Stimulated activated naive B cell treated with anti-CD40 and anti-IgM and Interleukin-4, amounts not matched to agents 10 μg/mL and 1 μg/mL and 100 μg/mL, for 72 hours (primary cell): Measurements from ENCODE around the gene KCNQ1.

Source experiments
- ATAC-seq, 2 donors: fragments of 150-1000 bp; cut with Tn5 transposase; replicated peaks; 2 replicates each; pipeline ENCODE4 v1.10.0; 2021; ENCODE audit warnings: moderate library complexity in 1 of 2
- DNase-seq: peaks from one replicate; pipeline ENCODE4 v3.0.0; 2021
- H3K27ac Mint-ChIP-seq: one replicate; pipeline ENCODE4 v1.8.0; 2022; ENCODE audit warnings: mild to moderate bottlenecking, mixed read lengths
- H3K27me3 Mint-ChIP-seq, 2 donors: one replicate each; pipeline ENCODE4 v1.8.0; 2022; ENCODE audit warnings: mixed read lengths in 2 of 2
- H3K36me3 Mint-ChIP-seq, 2 donors: one replicate each; pipeline ENCODE4 v1.8.0; 2022; ENCODE audit warnings: mixed read lengths in 2 of 2, mild to moderate bottlenecking in 1 of 2
- H3K4me1 Mint-ChIP-seq, 2 donors: one replicate each; pipeline ENCODE4 v1.8.0; 2022; ENCODE audit warnings: mixed read lengths in 2 of 2, mild to moderate bottlenecking in 1 of 2
- H3K4me3 Mint-ChIP-seq, 2 donors: one replicate each; pipeline ENCODE4 v1.8.0; 2022; ENCODE audit warnings: mild to moderate bottlenecking in 2 of 2, mixed read lengths in 2 of 2, moderate library complexity in 1 of 2
- H3K9me3 Mint-ChIP-seq, 2 donors: one replicate each; pipeline ENCODE4 v1.8.0; 2022; ENCODE audit warnings: mixed read lengths in 2 of 2, mild to moderate bottlenecking in 1 of 2

KCNQ1 gene

DNA sequence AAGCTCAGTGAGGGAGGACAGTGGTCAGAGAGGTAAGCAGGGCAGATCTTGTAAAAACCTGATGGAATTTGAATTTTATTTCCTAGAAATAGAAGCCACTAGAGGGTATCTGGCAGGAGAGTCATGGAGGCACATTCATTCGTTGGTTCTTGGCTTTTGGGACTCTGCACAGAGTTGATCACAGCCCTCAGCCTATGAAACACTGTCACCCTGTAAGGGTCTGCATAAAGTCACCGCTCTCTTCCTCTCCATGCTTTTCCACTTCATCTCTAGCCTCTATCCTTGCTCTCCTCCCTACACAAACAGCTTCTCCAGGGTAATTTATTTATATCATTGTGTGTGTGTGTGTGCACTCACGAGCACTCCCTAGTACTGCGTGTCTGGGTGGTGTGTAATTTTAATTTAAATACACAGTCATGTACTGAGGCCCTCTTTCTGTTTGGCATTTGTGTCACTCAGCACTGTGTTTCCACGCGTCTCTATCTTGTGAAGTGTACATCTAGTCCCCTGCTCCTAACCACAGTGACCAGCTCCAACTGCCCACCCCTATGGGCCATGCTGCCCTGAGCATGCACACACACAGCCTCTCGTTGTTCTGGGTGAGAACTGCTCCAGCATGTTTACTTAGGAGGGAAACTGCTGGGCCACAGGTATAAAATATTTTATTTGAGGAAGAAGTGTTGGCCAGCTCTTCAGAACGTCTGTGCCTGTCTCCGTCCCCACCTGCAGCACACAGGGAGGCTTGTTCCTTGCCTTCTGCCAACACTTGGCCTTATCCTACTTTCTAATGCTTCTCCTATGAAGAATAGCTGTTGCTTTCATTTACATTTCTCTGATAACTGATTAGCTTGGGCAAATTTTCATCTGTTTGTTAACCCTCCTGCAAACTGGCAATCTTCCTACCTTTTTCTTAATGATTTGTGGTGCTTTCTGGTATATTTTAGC, 250.5 kb downstream of the KCNQ1 start:
- Mint-ChIP-seq H3K4me3 (no peak overlapping the region), H3K36me3 (peaks cover 4 to 34% of the 10 kb centered on the region in 2 donors), H3K4me1 (peaks cover 33 to 51% of the 10 kb centered on the region in 2 donors), H3K27me3 (no peaks in the 10 kb centered on the region), H3K27ac (peak overlapping the region; percentile 0), H3K9me3 (no peaks in the 10 kb centered on the region)
- no peak for ATAC-seq
- no peak for DNase-seq

DNA sequence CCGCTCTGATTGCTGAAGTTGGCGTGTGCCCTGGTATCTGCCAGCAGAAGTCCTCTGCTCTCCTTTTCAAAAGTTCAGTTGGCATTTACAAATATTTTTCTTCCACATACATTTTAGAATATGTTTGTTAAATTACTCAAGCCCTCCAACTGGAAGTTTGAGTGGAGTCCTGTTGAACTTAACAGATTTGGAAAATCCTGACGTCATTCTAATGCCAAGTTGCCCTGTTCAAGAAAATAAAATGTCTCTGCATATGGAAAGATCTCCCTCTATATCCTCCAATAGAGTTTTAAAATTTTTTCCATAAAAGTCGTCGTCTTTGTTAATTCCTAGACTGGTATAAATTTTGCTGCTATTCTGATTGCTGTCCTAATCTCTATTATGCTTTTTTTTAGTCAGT, 251.6 kb downstream of the KCNQ1 start:
- DNase-seq (no peak), ATAC-seq (no peak)
- Mint-ChIP-seq H3K27ac (no peak overlapping the region), H3K27me3 (no peaks in the 10 kb centered on the region), H3K36me3 (peaks cover 4 to 34% of the 10 kb centered on the region in 2 donors), H3K4me1 (peaks cover 31 to 58% of the 10 kb centered on the region in 2 donors), H3K9me3 (no peaks in the 10 kb centered on the region), H3K4me3 (no peak overlapping the region)

DNA sequence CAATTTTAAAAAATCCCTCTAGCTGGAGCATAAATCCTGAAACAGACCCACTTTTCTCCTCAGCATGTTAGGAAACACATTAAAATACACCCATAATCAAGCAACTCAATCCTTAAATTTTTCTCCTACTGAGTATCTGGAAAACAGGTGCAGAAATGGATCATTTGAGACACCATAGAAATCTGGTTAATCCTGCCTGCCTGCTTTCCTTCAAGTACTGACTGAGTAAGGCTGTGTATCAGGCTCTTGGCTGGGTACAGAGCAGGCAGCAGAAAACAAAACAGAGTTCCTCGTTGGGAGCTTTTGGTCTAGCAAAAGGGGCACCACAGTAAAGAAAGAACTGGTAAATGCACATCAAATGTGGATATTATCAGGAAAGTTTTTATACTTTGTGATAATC, 253.1 kb downstream of the KCNQ1 start:
- Mint-ChIP-seq H3K27ac (no peak overlapping the region), H3K9me3 (no peaks in the 10 kb centered on the region), H3K27me3 (no peaks in the 10 kb centered on the region), H3K4me1 (peaks cover 29 to 50% of the 10 kb centered on the region in 2 donors), H3K36me3 (peaks cover 4 to 30% of the 10 kb centered on the region in 2 donors), H3K4me3 (no peak overlapping the region)
- no peak for ATAC-seq
- no peak for DNase-seq

DNA sequence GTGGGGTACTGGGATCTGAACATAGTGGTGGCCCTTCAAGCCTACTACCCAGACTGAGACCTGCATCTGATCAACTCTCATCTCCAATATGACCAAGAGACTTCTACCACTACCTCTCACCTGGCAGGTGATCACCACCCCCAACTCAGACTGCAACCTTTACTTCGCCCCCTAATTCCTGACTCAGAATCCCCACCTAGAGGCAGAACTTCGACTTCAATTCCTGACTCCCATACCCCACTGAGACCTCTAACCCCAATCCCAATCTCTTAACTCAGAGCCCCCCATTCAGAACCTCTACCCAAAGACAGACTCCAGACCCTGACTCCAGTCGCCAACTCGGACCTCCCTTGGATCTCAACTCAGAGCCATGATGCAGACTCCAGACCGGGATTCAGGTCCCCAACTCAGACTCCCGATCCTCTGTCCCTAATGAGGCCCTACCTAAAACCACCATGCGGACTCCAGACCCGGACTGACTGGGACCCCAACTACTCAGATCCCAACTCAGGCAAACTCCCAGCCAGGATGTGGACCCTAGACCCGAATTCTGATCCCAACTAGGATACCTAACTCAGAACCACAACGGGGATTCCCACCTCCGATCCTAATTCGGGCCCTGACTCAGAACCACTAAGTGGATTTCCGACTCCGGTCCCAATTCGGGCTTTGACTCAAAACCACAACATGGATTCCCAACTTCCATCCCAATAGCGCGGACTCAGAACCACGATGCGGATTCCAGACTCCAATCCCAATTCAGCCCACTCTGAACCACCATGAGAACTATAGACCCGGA, 253.8 kb downstream of the KCNQ1 start:
- DNase-seq = no peak
- Mint-ChIP-seq H3K4me3 (peak overlapping the region; percentile 87 to 92), H3K4me1 (peaks cover 31 to 52% of the 10 kb centered on the region in 2 donors), H3K27ac (peak overlapping the region; percentile 97), H3K9me3 (no peaks in the 10 kb centered on the region), H3K36me3 (peaks cover 4 to 30% of the 10 kb centered on the region in 2 donors), H3K27me3 (no peaks in the 10 kb centered on the region)
- no peak for ATAC-seq

DNA sequence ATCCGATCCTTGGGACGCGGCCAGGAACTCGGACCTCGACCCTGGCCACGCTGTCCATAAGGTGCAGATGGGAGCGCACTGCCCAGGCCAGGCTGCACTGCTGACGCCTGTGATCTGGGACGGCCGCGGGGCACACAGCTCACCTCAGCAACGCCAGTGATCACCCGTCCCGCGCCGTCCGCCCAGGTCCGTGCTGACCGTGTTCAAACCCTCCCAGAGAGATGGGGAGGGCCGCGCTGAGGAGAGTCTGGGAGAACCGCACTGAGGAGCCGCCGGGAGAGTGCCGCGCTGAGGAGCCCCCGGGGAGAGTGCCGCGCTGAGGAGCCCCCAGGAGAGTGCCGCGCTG, 254.3 kb downstream of the KCNQ1 start:
- ATAC-seq (peak; percentile 1 to 19), DNase-seq (no peak)
- peak overlapping the region; percentile 97 for H3K27ac Mint-ChIP-seq
- H3K9me3 Mint-ChIP-seq = no peaks in the 10 kb centered on the region
- H3K36me3 Mint-ChIP-seq = peaks cover 4 to 30% of the 10 kb centered on the region in 2 donors
- H3K27me3 Mint-ChIP-seq = peaks cover 0 to under 1% of the 10 kb centered on the region in 2 donors
- H3K4me1 Mint-ChIP-seq = peaks cover 30 to 54% of the 10 kb centered on the region in 2 donors
- peak overlapping the region; percentile 87 to 92 for H3K4me3 Mint-ChIP-seq

DNA sequence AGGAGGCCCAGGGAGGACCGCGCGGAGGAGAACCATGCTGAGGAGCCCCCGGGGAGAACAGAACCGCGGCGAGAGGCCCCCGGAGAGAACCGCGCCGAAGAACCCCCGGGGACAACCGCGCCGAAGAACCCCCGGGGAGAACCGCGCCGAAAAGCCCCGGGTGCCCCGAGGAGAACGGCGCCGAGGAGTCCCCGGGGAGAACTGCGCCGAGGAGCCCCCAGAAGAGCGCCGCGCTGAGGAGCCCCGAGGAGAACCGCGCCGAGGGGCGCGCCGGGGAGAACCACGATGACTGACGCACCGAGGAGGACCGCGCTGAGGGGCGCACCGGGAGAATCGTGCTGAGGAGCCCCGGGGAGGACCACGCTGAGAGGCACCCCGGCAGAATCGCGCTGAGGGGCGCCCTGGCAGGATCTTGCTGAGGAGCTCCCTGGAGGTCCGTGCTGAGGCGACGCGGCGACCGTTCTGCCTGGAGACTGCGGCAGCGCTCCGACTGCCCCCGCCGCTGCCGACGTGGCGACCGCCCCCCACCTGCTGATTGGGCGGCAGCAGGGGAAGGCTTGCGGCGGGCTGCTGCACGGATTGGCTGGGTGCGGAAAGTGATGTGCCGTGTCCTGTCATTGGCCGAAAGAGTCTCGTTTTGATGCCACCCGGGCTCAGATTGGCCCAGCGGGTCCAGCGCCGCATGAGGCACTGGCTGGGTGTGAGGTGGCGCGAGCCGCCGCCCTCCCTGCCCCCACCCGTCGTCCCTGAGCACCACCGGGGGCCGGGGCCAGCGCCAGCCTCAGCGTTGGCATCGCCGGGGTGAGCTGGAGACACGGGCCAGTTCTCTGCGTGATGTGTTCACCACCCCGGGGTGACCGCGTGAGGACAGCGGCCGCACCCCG, 255.0 kb downstream of the KCNQ1 start, which contains the start of gene KCNQ1OT1:
Gene KCNQ1OT1 (minus strand): TSS at position 464 of the 884 bp plus-strand sequence.
- H3K4me3 Mint-ChIP-seq = peak within 1 kb of the TSS; percentile 87 to 92
- H3K27ac Mint-ChIP-seq = peak within 1 kb of the TSS; percentile 97
- H3K36me3 Mint-ChIP-seq = peaks cover 4 to 31% of the 10 kb centered on the region in 2 donors
- peaks cover 30 to 51% of the 10 kb centered on the region in 2 donors for H3K4me1 Mint-ChIP-seq
- peak; percentile 93 to 95 for ATAC-seq
- H3K9me3 Mint-ChIP-seq = no peaks in the 10 kb centered on the region
- peak; percentile 89 for DNase-seq
- peaks cover 0 to 5% of the 10 kb centered on the region in 2 donors for H3K27me3 Mint-ChIP-seq

DNA sequence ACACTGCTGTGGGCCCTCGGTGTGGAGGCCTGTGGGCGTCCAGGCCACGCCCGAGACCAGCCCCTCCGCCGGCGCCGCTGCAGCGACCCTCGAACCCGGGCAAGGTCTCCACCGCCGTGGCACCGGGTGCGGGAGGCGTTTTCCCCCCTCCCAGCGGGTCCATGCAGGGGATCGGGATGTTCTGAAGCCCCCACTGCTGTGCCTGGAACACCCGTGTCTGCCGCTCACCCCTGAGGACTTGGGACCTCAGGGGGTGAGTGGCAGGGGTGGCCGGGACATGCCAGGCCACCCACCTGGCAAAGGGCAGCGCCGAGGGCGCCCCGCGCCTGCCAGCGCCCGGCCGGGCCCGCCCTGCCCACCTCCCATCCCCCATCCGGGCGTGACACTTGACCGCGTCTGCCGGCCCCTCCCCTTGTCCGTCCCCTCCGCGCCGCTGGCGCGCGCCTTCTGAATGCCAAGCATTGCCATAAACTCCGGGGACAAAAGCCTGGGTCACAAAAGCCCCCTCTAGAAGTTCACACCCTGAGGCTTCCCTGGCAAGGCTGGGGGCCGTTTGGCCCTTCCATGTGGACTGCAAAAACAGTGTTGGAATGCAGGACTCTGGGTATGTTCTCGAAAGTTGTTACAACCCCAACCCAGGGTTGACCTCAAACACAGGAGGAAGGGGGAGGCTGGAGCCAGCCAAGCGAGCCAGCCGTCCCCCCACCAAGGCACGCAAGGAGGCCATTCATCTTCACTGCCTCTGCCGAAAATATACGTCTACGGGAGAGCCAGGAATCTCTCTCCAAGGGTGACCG, 255.8 kb downstream of the KCNQ1 start:
- H3K27ac Mint-ChIP-seq = peak overlapping the region; percentile 97
- peaks cover under 1 to 2% of the 10 kb centered on the region in 2 donors for H3K9me3 Mint-ChIP-seq
- peaks cover 24 to 43% of the 10 kb centered on the region in 2 donors for H3K4me1 Mint-ChIP-seq
- ATAC-seq (peak; percentile 50 to 51), DNase-seq (no peak)
- H3K4me3 Mint-ChIP-seq = peak overlapping the region; percentile 87 to 92
- H3K36me3 Mint-ChIP-seq = peaks cover 4 to 31% of the 10 kb centered on the region in 2 donors
- H3K27me3 Mint-ChIP-seq = peaks cover 0 to 5% of the 10 kb centered on the region in 2 donors

DNA sequence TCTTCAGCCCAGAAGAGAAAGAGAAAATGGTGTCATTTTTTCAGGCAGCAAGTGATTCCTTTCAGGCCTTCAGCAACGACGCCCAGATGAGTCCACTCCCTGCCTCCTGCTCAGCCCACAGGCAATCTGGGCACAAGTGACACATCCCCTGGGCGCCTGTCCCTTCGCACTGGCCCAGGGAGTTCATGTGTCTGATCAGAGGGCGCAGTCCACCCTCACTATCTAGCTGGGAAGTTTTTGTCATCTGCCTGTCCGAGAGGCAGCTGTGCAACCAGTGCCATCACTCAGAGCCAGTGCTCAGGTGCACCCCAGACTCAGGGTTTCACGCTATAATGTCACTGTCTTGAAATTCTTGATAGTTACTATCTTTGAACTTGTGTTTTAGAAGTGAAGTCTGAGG, 256.4 kb downstream of the KCNQ1 start:
- Mint-ChIP-seq H3K27ac (peak overlapping the region; percentile 86), H3K4me3 (peak overlapping the region; percentile 80 to 87), H3K27me3 (peaks cover 0 to 5% of the 10 kb centered on the region in 2 donors), H3K36me3 (peaks cover 5 to 33% of the 10 kb centered on the region in 2 donors), H3K4me1 (peaks cover 21 to 40% of the 10 kb centered on the region in 2 donors), H3K9me3 (peaks cover 5 to 7% of the 10 kb centered on the region in 2 donors)
- no peak for DNase-seq
- no peak for ATAC-seq

DNA sequence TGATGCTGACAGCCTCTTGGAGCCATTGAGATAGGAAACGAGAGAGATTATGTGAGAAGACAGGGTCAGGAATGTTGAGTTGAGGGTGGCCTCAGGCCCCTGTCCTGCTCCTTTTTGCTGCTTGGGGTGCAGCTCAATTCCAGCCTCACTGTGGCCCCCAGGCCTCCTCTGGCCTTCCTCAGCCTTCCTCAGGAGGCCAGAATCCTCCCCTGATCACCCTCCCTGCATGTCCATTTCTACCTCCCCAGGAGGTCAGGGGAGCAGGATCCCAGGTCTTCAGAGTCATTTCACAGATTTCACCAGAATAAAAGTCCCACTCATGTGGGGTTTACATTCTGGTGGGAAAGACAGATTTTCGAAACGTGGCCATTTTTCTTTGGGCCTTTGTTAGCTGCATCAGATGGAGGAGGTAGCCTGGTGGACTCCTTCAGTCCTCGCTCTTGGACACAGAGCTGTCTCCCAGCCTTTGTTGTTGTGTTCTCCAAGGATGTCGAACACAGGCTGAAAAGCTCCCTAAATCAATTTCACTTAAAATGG, 257.2 kb downstream of the KCNQ1 start:
- Mint-ChIP-seq H3K4me1 (peaks cover 20 to 40% of the 10 kb centered on the region in 2 donors), H3K27me3 (peaks cover 0 to 5% of the 10 kb centered on the region in 2 donors), H3K36me3 (peaks cover 2 to 33% of the 10 kb centered on the region in 2 donors), H3K9me3 (peaks cover 5 to 10% of the 10 kb centered on the region in 2 donors), H3K4me3 (no peak overlapping the region), H3K27ac (no peak overlapping the region)
- no peak for ATAC-seq
- no peak for DNase-seq

DNA sequence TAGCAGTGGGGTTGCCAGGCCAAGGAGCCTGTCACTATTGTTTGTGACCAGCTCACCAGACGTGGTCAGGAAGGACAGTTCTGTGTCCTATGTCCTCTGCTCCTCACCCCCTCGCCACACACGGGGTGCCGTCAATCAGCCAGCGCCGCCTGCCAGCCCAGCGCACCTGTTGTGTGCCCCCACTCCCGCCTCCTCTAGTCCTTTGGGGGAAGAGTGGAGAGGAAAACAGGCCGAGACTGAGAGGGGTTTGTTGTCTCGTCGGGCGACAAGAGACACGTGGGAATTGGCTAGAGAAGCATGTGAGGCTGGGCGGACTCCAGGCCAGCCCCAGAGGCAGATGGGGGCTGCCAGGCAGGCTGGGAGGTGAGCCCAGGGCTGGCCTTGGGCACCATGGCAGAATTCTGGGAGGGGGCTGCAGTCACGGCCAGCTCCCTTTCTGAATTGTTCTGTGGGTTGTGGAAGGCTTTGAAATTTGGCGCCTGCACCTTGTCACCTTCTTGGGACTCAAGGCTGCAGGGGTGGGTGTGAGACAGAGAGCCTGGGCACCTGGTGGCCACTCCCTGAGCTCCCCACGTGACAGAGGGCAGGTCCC, 258.1 kb downstream of the KCNQ1 start:
- Mint-ChIP-seq H3K4me3 (no peak overlapping the region), H3K9me3 (peaks cover 5 to 10% of the 10 kb centered on the region in 2 donors), H3K27ac (no peak overlapping the region), H3K4me1 (peaks cover 20 to 40% of the 10 kb centered on the region in 2 donors), H3K36me3 (peaks cover 2 to 33% of the 10 kb centered on the region in 2 donors), H3K27me3 (peaks cover 0 to 5% of the 10 kb centered on the region in 2 donors)
- ATAC-seq (no peak), DNase-seq (no peak)

DNA sequence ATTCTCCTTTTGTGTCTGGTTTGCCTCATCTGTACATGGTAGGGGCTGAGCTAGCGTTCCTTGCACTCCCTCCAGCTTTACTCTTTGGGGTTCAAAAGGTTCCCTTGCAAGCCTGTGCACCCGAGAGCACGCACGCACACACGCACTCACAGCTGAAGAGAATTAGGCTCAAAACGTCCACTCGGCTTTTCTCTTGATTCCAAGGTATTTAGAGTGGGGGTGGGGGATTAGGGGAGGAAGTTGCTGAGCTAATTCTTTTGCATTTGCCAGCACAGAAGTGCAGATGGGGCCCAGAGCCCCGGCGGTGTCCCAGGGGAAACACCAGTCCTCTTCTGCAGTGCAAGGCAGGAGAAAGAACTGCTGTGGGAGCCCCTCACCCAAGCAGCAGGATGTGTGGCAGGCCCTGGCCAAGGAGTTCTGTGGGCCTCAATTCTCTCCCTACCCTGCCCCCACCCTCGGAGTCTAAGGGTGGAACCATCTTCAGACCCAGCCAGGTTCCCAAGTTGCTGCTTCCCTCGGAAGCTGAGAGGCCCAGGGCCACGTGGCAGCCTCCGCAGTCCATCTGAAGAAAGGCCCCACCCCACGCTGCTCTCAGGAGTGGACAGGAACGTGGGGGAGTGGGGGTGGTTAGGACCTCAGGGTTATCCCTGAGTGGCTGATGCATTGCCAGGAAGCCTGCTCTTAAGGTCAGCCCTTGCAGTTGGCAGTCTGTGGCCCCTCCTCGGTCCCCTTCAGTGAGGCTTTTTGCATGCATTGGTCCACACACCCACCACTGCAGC, 258.7 kb downstream of the KCNQ1 start:
- ATAC-seq = no peak
- H3K27me3 Mint-ChIP-seq = peaks cover 0 to 5% of the 10 kb centered on the region in 2 donors
- no peak for DNase-seq
- peaks cover 17 to 35% of the 10 kb centered on the region in 2 donors for H3K4me1 Mint-ChIP-seq
- no peak overlapping the region for H3K27ac Mint-ChIP-seq
- H3K36me3 Mint-ChIP-seq = peaks cover 2 to 30% of the 10 kb centered on the region in 2 donors
- peaks cover 5 to 10% of the 10 kb centered on the region in 2 donors for H3K9me3 Mint-ChIP-seq
- no peak overlapping the region for H3K4me3 Mint-ChIP-seq

DNA sequence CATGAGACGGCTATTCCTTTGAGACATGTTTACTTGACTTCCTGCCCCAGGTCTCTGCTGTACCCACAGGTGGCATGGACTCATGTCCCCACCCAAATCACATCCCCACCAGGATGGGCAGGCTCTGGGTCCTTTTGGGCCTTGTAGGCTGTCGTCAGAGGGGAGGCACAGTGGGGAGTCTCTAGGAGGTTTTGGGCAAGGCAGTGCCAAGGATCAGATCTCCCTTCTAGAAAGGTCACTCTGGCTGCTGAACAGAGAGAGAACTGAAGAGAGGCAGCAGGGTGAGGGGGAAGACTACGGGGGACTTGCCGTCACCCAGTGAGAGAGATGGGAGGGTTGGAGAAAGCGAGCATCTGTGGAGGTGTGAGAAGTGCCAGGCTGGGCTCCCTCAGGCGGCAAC, 259.5 kb downstream of the KCNQ1 start:
- H3K4me1 Mint-ChIP-seq = peaks cover 16 to 28% of the 10 kb centered on the region in 2 donors
- no peak overlapping the region for H3K4me3 Mint-ChIP-seq
- ATAC-seq (no peak), DNase-seq (no peak)
- H3K36me3 Mint-ChIP-seq = peaks cover 2 to 24% of the 10 kb centered on the region in 2 donors
- no peak overlapping the region for H3K27ac Mint-ChIP-seq
- peaks cover 0 to 5% of the 10 kb centered on the region in 2 donors for H3K27me3 Mint-ChIP-seq
- H3K9me3 Mint-ChIP-seq = peaks cover 6 to 10% of the 10 kb centered on the region in 2 donors
